Cerebellar nuclear complex (tissue), 1 donor: ENCODE data around the gene WDR82.

ENCODE experiments used
- DNase-seq, 2 experiments: peaks; one replicate each; lab custom pipeline; 2025; lab: John Stamatoyannopoulos, UW

Gene WDR82

DNA sequence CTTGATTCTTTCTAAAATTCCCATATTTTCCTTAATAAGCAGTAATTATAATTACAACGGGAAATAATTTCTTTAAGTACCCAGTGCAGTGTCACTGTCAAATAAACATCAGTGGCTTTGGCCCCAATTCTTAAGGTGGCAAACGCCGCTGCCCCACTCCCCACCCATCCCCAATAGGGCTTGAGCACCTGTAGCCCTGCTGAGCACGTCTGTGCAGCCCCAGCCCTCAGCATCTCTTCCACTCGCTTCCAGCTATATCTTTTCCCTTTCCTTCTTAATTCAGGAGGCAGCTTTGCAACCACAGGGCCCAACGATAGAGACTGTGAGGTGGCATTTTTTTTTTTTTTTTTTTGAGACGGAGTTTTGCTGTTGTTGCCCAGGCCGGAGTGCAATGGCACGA, 23.8 kb downstream of the WDR82 start:
- no peak for DNase-seq

DNA sequence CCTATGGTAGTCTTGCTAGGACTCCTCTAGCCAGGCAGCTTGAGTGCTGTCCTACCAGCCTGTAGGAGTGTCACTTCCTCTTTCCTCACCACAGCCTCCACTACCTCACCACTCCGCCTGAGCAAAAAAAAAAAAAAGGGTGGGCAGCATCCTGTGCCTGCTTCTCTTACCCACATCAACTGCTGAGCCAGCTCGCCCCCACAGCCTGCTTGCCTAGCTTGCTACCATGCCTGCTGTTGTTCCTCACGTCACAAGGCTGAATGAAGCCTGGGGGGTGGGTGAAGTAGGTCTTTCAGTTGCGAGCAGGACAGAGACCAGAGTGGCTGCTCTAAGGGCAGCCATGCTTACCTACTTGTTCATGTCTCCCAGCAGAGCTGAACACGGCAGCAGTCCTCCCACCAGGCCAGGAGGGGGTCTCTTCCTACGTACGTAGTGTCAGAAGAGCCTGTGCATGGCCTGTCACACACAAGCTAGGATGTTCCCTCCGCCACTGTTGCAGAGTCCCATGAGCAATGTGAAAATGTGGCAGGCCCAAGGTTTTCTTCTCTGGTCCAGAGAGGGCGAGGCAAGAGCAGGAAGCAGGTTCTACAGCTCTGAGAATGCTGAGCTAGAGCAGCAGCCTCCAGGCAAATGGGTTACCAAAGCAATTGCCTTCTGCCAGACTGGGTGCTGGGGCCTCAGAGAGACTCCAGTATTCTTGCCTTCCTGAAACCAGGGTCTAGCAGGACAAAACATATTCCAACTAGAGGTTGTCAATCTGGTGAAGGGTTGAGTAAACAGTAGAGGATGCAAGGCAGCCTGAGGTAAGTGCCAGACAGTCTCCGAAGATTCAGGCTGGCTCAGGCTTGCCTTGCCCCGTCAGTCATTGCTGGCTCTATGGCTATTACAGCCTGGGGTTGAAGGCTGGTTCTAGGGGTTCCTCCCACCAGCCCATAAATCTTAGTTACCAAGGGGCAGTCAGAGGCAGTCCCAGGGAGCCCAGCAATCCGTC, 24.8 kb downstream of the WDR82 start:
- no peak for DNase-seq

DNA sequence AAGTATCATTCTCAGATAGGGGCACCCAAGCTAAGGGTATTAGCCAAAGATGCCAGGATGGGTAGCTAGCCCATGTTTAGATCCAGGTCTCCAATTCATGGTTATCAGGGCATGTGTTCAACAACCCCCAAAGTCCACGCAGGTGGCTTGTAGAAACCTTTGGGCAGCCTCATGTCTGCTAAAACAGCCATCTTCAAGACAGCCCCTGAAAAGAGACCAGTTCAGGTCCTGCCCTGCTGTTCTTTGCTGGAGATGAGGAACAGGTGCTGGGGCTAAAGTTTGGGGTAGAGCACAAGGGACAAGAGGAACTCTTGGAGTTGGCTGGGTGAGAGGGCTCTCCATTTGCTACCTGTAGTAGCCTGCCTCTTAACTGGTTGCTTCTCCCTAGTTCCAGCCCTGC, 28.3 kb downstream of the WDR82 start:
- DNase-seq = no peak

DNA sequence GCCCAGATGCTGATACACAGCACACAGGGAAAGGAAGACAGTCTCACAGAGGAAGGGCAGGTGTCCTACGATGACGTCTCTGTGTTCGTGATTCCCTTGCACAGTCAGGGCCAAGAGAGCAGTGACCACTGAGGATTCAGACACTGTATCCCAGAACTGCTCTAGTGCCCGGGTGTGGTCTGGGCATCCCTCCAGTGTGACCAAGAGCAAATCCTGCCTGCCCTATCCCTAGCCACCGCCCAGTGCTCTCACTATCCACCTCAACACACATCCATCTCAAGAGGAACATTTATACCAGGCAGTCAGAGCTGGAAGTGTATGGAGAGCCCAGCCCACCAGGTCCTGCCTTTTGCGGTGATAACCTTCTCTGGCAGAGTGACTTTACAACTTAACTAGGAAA, 28.8 kb downstream of the WDR82 start:
- no peak for DNase-seq

DNA sequence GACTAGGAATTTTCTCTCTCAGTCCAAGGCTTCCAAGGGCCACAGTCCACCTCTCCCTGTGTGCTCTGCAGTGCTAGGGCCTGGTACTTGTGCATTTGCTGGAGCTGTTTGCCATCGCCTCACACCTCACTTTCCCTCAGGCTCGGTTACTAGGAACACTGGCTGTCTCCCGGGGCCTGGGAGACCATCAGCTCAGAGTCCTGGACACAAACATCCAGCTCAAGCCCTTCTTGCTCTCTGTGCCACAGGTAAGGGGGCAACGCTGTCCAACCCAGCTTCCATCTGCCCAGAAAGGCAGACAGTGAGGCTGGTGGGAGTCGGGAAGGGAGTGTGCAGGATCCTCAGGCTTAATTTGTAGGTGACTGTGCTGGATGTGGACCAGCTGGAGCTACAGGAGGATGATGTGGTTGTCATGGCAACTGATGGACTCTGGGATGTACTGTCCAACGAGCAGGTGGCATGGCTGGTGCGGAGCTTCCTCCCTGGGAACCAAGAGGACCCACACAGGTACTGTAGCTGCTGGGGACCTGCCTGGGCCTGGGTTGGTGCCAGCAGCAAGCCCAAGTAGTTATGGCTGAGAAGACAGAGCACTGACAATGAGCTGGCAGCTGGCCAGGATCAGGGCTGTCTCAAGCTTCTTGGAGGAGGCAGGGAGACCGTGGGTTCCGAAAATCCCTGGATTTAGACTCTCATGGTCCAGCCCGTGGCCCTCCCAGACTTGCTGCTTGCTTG, 29.5 kb downstream of the WDR82 start:
- peak; percentile 50 to 72 for DNase-seq

DNA sequence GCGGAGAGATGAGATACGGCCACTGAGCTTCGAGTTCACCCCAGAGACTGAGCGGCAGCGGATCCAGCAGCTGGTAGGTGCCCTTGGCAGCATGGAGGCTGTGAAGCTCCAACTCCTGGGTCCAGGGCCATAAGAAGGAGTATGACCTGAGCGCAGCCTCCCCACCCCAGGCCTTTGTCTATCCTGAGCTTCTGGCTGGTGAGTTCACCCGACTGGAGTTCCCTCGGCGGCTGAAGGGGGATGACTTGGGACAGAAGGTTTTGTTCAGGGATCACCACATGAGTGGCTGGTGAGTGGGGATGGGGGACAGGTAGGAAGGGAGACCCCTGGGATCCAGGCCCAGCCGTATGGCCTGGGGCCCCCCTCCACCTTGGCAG, 30.3 kb downstream of the WDR82 start:
- DNase-seq = no peak

DNA sequence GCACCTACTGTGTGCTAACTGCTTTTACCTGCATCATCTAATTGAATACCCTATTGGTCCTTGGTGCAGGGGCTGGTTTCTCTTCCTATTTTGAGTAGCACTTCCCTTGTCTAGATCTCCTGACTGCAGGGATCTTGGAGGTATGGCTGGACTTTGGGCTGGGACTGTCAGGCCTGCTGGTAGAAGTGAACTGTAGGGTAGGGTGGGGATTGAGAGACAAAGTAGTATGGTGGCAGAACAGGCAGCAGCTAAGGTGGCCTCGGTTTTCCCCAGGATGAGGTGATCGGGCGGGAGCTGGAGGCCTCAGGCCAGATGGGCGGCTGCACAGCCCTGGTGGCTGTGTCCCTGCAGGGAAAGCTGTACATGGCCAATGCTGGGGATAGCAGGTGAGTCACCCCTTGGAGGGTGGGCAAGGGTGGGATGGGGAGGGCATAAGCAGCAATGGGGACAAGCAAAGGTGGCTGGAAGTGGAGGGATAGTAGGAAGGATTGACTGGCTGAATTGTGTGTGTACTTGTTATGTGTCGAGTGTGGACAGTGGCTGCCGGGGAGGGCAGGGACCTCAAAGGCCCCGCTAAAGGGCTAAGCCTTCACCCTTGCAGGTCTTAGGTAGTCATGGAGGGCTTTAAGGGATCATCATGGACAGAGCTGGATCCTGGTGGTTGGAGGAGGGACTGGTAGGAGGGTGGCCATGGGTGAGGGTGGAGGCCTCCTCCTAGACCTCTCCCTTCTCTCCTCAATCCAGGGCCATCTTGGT, 30.9 kb downstream of the WDR82 start:
- no peak for DNase-seq

DNA sequence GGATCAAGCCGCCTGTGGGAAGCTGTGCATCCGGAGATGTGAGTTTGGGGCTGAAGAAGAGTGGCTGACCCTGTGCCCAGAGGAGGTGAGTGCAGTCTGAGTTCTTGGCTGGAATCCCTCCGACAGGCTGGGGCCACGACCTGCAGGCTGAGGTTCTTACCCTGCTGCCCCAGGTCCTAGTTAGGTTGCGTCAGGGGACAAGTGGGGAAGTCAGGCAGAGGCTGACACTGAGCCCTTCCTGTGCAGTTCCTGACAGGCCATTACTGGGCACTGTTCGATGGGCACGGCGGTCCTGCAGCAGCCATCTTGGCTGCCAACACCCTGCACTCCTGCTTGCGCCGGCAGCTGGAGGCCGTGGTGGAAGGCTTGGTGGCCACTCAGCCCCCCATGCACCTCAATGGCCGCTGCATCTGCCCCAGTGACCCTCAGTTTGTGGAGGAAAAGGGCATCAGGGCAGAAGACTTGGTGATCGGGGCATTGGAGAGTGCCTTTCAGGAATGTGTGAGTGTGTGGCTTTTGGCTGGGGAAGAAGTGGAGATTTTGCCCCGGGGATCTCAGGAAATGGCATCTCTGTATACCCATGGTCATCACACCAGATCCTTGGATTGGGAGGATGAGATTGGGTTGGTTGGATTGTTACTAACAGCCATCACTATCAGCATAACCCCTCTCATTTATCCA, 31.6 kb downstream of the WDR82 start:
- no peak for DNase-seq

DNA sequence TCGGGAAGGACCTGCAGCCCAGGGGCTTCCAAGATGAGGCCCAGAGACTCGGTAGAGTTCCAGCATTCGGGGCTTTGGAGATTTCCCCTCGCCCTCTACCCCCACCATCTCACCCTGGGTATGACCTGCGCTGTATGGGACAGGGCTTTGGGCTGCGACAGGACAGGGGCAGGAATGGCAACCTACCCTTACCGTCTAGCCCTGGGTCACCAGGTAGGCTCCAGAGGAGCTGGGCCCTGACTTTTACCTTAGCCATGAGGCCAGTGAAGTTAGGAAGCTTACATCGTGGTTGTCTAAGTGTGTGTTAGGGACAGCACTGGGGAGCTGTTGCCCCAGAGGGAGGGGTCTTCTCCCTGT, 32.2 kb downstream of the WDR82 start:
- DNase-seq = no peak

DNA sequence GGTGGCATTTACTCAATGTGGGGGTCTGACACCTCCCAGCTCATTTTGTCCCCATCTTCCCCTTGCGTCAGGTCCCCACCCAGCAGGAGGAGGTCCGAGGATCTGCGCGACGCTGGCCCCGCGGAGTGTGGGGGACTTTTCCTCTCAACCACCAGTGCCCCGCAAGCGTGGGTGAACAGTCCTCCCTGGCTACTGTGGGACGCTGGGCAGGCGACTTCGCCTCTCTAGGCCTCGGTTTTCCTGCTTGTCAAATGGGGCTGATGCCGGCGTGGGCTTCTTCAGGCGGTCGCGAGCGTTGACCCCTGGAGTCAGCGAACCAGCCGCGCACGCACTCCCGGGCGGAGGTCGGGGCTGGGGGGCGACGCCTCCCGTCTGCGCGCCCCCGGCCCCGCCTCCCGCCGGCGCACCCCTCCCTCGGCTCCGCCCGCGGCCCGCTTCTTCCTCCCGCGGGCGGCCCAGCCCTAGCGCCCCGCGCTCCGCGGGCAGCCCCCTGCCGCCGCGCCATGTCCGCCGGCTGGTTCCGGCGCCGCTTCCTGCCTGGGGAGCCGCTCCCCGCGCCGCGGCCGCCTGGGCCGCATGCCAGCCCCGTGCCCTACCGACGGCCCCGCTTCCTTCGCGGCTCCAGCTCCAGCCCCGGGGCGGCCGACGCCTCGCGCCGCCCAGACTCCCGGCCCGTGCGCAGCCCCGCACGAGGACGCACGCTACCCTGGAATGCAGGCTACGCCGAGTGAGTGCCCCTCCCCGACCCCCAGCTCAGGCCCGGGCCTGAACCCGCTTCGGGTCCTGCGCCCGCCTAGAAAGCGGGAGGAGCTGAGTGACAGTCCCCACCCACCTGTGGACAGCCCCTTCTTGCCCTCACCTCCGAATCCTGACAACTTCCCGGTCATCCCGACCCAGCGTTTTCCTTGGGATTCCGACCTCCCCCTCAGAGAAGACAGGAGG, 32.9 kb downstream of the WDR82 start, which contains the start of gene PPM1M:
Gene PPM1M, plus strand, starts transcription at position 438 of the 942 bp plus-strand sequence. Its CDS starts 66 bp downstream, at position 504.
- DNase-seq = no peak

DNA sequence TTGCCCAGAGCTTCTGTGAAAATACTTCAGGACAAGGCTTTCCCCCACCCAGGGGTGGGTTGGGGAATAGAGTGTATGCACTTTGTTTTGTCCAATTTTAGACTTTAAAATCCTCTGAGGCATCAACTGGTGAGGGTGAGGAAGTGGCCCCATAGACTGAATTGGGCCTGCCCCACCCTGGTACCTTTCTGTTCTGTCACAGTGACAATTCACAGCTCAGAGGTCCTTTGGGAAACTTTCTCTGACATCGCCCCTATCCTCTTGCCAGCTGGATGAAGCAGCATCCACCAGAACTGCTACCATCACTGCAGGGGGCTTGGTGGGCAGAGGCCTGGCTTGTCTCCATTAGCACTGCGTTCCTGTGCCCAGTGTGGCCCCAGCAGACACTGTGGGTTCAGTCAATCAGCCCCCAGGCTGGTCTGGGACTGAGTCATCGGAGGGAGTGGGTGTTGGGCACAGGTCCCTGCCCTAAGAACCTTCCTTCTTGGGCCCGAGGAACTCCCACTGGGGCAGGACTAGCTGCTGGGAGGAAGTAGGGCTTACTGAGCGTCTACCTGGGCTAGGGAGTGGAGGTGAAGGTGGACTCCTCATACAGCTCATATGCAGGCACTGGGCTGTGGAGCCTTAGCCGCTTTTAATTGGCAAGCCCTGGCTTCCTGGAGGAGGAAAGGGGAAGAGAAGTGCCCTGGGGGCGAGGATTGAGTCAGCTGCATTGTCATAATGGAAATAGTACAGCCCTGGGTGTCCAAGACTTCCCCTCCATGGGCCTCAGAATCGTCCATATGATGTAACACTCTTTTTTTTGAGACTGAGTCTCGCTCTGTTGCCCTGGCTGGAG, 34.4 kb downstream of the WDR82 start:
- DNase-seq = no peak

DNA sequence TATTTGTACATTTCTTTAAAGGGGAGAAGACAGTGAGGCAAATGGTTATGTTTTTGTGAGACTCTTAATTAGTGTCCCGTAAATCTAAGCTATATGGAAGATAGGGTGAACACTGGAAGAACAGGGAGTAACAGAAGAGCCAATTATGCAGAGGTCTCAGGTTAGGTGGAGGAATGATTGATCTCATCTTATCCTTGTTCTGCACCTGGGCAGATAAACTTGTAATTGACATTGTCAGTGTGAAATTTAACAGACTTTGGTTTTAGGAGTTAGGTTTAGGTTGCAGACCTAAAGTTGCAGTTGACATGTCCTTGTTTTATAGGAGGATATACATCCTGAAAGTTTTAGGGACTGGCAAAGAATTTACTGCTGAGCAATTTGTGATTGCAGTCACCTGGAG, 36.4 kb downstream of the WDR82 start:
- DNase-seq = no peak

DNA sequence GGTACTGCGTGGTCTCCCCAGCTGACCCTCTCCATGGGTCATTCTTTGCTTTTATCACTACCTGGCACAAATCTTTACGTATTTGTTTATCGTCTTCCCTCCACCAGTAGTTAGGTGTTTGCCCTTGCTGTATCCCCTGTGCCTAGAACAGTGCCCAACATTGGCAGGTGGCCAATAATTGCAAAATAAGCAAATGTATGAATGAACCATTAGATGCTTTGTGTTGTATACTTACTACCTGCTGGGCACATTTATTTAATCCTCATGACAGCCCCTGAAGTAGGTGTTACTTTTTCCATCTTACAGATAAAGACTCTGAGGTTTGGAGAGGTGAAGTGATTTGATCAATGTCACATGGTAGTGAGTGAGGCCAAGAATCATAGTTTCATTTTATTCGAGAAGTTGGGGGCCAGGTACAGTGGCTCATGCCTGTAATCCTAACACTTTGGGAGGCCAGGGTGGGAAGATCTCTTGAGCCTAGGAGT, 37.5 kb downstream of the WDR82 start:
- DNase-seq = no peak

DNA sequence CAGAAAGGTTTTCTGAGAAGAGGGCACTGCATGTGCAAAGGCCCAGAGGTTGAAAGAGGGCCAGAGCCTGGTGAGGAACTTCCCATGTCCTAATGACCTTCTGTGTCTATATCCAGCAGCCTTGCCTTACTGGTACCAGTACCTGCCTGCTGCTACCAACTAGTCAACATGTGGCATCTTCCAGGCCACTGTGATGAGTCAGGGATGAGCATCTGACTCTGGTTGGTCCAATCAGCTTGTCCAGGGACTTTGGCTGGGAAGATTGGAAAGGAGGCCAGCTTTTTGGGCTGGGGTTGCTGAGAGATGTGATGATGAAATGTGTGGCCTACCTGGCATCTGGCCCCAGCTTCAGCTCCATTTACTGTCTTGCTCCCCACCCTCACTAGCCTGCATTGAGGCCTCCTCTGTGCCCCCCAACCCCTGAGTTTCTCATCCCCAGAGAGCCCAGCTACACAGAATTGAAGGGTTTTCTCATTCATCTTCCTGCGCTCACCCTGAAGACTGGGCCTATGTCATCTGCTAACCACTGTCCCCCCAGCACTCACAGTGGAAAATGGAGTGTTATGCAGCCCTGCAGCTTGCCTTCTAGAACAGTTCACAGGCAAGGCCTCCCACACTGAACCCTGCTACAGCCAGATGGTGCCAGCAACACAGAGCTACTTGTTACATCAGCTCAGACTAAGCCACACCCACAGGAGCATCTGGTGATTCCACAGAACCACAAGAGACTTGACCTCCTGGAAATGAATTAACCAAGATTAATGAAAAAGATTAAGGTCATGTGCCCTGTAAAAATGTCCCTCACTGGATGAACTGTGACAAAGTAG, 38.2 kb downstream of the WDR82 start:
- no peak for DNase-seq

DNA sequence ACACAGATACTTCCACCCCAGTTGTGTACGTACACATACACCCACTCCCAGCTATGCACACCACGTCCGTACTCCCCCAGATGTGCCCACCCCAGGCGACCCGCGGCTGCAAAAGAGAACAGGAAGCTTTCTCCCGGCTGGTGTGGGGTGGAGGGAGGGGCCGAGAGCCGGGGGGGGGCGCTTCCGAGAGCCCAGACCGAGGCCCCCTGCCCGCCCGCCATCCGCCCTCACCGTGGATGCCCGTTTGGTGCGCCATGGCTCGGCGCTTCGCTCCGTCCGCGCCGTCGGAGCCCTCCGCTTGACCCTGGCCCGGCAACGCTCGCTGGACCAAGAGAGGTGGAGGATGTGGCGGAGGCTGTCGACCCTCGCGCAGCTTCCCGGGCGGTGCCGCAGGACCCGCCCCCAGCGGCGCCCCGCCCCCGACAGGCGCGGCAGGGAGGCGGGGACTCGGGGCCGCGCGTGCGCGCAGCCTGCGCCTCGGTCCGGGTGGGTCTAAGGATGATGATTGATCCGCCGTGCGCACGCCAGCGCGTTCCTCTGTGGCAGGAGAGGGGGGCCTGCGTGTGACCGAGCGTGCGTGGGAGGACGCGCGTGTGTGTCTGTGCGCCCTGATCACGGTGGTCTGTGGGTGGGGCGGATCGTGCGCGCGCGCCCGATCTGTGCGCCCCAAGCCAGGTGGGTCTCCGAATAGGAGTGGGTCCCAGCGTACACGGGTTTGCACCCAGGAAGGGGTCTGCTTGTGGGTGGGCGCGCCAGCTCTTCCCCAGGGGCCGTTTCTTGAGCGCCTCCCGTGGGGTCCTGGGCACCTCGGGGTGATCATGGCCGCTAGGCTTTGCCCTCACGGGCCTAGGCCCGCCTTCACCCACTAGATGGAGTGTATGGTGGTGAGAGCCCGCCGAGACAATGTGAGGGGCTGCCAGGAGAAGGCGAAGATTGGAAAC, 39.4 kb downstream of the WDR82 start, which contains the start of gene TWF2:
Gene TWF2, minus strand, starts transcription at position 398 of the 941 bp plus-strand sequence. Its CDS starts 142 bp downstream, at position 256.
- DNase-seq = no peak

DNA sequence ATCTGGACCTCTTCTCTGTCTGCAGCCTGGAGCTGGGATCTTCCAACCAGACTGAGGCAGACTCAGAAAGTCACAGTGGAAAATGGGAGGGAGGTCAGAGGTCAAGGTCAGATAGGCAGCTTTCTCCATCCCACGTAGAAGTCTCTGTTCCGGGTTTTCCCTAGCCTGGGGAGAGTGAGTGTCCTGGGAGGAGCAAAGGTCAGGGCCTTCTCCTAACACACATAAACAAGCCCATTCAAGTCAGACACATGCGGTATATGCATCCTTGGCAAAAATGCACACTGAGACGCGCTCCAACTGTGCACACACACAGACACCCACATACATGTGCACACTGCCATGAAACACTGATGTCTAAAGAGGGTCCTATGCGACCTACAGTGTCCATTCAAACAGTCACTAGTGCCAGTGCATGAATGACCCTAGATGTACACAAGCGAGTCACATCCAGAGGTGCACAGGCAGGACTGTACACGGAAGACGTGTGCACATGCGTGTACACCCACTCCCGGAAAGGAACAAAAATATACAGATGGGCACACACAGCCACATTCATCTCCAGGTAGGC, 40.2 kb downstream of the WDR82 start:
- no peak for DNase-seq

DNA sequence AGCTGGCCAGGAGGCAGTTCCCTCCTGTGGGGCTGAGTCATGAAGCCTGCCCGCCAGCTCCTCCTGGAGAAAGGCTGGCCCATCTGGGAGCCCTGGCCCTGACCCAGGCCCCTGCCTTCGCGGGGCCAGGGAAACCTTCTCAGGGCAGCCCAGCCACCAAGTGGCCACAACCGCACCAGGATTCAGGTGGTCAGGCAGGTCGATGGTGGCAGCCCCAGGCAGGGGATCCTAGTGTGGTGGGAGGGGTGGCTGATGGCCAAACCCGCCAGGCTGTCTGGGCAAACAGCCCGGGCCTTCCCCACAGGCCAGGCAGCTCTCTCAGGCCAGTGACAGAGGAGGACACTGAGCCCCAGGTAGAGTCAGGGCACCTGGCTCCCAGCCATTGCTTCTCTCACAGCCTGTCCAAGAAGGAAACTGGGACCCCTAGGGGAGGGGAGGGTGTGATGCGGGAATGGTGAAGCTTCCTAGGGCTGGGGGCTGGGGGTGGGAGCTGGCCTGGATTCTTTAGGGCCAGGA, 40.7 kb downstream of the WDR82 start:
- peak; percentile 57 to 89 for DNase-seq
